Measurements from ENCODE around the gene PPP4R2. TPM values are rescaled to one million over a fixed set of nuclear protein-coding genes. Genes with fewer than 3 reads are reported as not detected.

The PPP4R2 gene
- total and polyA plus RNA-seq, 9 of the 15 experiments (the other 6 are each of a cell fraction or from before 2014, with no cell fraction given) = 11.0 to 49.6 (median 31.6) TPM

DNA sequence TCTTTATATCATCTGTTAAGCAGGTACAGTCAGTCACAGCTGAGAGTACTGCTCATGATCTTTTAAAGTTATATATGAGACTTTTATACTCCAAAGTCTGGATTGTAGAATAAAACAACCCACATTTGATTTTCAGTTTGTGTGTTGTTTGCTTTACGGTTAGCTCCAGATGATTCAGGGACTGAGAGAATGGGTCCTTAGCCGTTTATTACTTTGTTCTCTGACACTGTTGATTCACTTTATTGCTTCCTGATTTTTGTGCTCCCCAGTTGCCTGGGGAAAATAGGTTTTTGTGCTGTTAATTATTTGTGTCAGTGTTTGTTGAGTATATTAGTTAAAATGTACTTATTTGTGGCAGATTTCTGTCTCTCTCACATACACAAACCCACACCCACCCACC, 56.2 kb downstream of the PPP4R2 start (continued):
- no peak for TF ChIP-seq HDGF (IDR thresholded peaks at IDR 0.05)
- TF ChIP-seq PCBP1 (IDR thresholded peaks at IDR 0.05; ENCODE audit: low read depth, low read length, poor library complexity, severe bottlenecking) = no peak
- no peak for TF ChIP-seq CEBPB (tag; IDR thresholded peaks at IDR 0.05)

DNA sequence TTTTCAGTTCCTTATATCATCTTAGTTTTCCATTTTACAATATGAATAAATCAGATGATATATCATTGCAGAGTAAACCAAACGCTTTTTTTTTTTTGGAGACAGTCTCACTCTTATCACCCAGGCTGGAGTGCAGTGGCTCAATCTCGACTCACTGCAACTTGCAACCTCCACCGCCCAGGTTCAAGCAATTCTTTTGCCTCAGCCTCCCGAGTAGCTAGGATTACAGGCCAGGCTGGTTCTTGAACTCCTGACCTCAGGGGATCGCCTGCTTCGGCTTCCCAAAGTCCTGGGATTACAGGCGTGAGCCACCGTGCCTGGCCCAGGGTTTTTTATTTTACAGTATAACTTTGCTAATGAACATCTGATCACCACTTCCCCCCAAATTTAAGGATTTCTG, 59.0 kb downstream of the PPP4R2 start:
- CTCF ChIA-PET (ENCODE audit: low intra/inter-chr PET ratio) = interaction anchor here (0.9 to 1.8 kb wide), 4 partner anchors 30 to 204 kb away, joined by 3 to 21 read pairs (median 4); no protein-coding TSS in a partner anchor
- TF ChIP-seq GTF2F1 (IDR thresholded peaks at IDR 0.05; ENCODE audit: low read depth, low read length) (no peak), ZNF384 (IDR thresholded peaks at IDR 0.05; ENCODE audit: low read depth, low read length) (0 out of 2 replicates have a peak, but pooled peaks have one; percentile 32)
- peak overlapping the region; percentile 19; the same call in 1 of the 3 replicates for H3K27ac ChIP-seq (ENCODE audit: extremely low read depth, low read depth, low read length)
- peak; percentile 40 for FAIRE-seq
- peak in 1 of 4 experiments; percentile 30 for DNase-seq (ENCODE audit: extremely low read depth in 1 of 4, low spot score in 3 of 4)
- POLR2A ChIA-PET = interaction anchor here (0.6 to 1.4 kb wide), 4 partner anchors 13 to 178 kb away, joined by 3 read pairs; no protein-coding TSS in a partner anchor
- BruUV-seq (replicated peaks) = no TSS peak
- in situ Hi-C loops (cut with MboI) (no loop called here), intact Hi-C loops (cut with micrococcal nuclease) (loop anchor here (5.0 kb wide), 1 partner anchor 58 kb away; the partner anchor contains the start of gene PPP4R2)
- H3K9me1 ChIP-seq (ENCODE audit: control insufficient read depth, insufficient read depth, low read length) = no peaks in the 10 kb centered on the region
- WGBS (ENCODE audit: insufficient coverage, low coverage, missing lambda C conversion rate) = 7% methylated on average over 8 of the region's 8 CpGs
- H2AFZ ChIP-seq (ENCODE audit: low read depth, low read length) = no peak overlapping the region
- H3K36me3 ChIP-seq (ENCODE audit: control insufficient read depth, insufficient read depth, low read length) = peaks cover 30% of the 10 kb centered on the region; the same call in 2 of the 3 replicates
- ATAC-seq = peak; percentile 71
- no peaks in the 10 kb centered on the region for H3K9me3 ChIP-seq (replicated peaks; ENCODE audit: control insufficient read depth, insufficient read depth, low read depth, low read length)
- no peaks in the 10 kb centered on the region for H3K4me1 ChIP-seq (replicated peaks in 1 of 2; ENCODE audit: control insufficient read depth in 2 of 2, insufficient read depth in 2 of 2, low read length in 2 of 2)
- no peak overlapping the region for H3K4me3 ChIP-seq
- H3K4me2 ChIP-seq (ENCODE audit: insufficient read depth, low read length) = no peak overlapping the region
- no peaks in the 10 kb centered on the region for H3K27me3 ChIP-seq (ENCODE audit: control insufficient read depth in 2 of 2, insufficient read depth in 2 of 2, low read length in 2 of 2)
- H3K79me2 ChIP-seq (ENCODE audit: control insufficient read depth, insufficient read depth, low read length) = peaks cover 43% of the 10 kb centered on the region
- no peak overlapping the region for H3K9ac ChIP-seq (ENCODE audit: insufficient read depth in 1 of 2, low read depth in 2 of 2, low read length in 2 of 2)
- H4K20me1 ChIP-seq (replicated peaks; ENCODE audit: control insufficient read depth, insufficient read depth, low read length) = peaks cover 9% of the 10 kb centered on the region; the same call in 1 of the 2 replicates
